Activated naive CD8-positive, alpha-beta T cell treated with anti-CD3 and anti-CD28 coated beads, Interleukin-2, amount 10 ng/mL, durations not matched to agents 7 days and 5 days (primary cell): ENCODE data around the gene MAP4K1. TPM values are rescaled to one million over a fixed set of nuclear protein-coding genes. Genes with fewer than 3 reads are reported as not detected.

Source experiments
- ATAC-seq: fragments of 150-1000 bp; cut with Tn5 transposase; one replicate; pipeline ENCODE4 v1.10.0; 2021; ENCODE audit warnings: low read depth, moderate library complexity
- POLR2A ChIA-PET: fragments of 350-600 bp; sonication (Branson Sonifier 250); formaldehyde crosslinking; loops from one replicate; lab custom pipeline; 2021; ENCODE audit warnings: antibody characterized with exemption; lab: Charles Lee
- DNase-seq: peaks from one replicate; pipeline ENCODE4 v3.0.0; 2021
- H3K27ac Mint-ChIP-seq: one replicate; pipeline ENCODE4 v1.8.0; 2022; ENCODE audit warnings: mild to moderate bottlenecking, mixed read lengths
- H3K27me3 Mint-ChIP-seq: one replicate; pipeline ENCODE4 v1.8.0; 2022; ENCODE audit warnings: mild to moderate bottlenecking, moderate library complexity, mixed read lengths
- H3K36me3 Mint-ChIP-seq: one replicate; pipeline ENCODE4 v1.8.0; 2021; ENCODE audit warnings: mild to moderate bottlenecking, mixed read lengths
- H3K4me1 Mint-ChIP-seq: one replicate; pipeline ENCODE4 v1.8.0; 2021; ENCODE audit warnings: mixed read lengths
- H3K4me3 Mint-ChIP-seq: one replicate; pipeline ENCODE4 v1.8.0; 2022; ENCODE audit warnings: mild to moderate bottlenecking, moderate library complexity, mixed read lengths
- H3K9me3 Mint-ChIP-seq: one replicate; pipeline ENCODE4 v1.8.0; 2021; ENCODE audit warnings: mixed read lengths
- total RNA-seq, 2 experiments: library from RNA; stranded (reverse); gene quantifications; one replicate each; pipeline ENCODE4 v1.2.3, GENCODE V29; 2021

The MAP4K1 gene
- total RNA-seq, 2 experiments from 2014 or later = 299 to 313 TPM

DNA sequence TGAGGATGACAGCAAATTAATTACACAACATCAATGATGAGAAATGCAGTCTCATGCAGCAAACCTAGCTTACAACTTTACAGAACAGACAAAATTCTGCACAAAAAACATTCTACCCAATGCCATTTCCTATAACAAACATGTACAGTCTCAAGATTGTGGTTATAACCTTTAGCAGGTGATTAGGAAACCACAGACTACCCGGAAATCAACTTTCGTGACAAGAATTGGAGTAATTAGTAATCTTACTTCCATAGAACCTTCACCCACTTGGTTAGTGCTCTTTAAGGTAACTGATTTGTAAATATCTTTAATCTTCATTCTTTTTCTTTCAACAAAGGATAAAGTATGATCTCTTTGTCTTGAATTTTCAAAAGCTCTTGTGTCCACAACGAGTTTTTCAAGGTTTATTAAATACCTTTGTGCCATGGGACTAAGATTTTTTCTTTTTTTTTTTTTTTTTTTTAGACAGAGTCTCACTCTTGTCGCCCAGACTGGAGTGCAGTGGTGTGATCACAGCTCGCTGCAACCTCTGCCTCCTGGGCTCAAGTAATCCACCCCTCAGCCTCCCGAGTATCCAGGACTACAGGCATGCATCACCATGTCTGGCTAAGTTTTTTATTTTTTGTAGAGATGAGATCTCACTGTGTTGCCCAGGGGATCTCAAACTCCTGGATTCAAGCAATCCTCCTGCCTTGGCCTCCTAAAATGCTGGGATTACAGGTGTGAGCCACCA is 78.8 kb downstream of the MAP4K1 start:
- Mint-ChIP-seq H3K36me3 (peaks cover 14% of the 10 kb centered on the region), H3K4me1 (peaks cover 22% of the 10 kb centered on the region), H3K27ac (peak overlapping the region; percentile 91), H3K9me3 (peaks cover 17% of the 10 kb centered on the region), H3K27me3 (peaks cover 16% of the 10 kb centered on the region), H3K4me3 (peak overlapping the region; percentile 69)
- no peak for DNase-seq
- POLR2A ChIA-PET = interaction anchor here (0.6 to 1.6 kb wide), 8 partner anchors 9 to 310 kb away, joined by 3 to 5 read pairs (median 3); partner anchors contain the start of genes ECH1, EIF3K and MAP4K1
- peak; percentile 88 for ATAC-seq

DNA sequence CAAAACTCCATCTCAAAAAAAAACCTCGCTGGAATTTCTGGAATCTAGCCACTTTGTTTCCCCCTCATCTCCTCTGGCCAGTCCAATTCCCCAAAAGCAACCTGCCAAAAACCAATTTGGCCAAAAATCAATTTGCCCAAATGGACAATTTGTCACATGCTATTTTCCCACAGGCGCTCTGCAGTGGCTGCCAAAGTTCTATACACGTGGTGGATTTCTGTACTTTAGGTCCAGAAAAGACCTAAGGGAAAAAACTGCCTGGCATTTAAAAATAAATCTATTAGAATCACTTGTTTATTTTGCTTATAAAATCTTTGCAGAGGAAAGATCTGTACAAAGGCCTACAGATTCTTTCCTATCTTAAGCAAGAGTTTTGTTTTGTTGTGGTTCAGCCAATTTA is 79.4 kb downstream of the MAP4K1 start:
- Mint-ChIP-seq H3K4me1 (peaks cover 20% of the 10 kb centered on the region), H3K9me3 (peaks cover 17% of the 10 kb centered on the region), H3K36me3 (peaks cover 14% of the 10 kb centered on the region), H3K27ac (peak overlapping the region; percentile 91), H3K27me3 (peaks cover 18% of the 10 kb centered on the region), H3K4me3 (peak overlapping the region; percentile 69)
- no peak for DNase-seq
- no peak for ATAC-seq
- POLR2A ChIA-PET = interaction anchor here (0.7 to 1.6 kb wide), 3 partner anchors 9 to 80 kb away, joined by 3 to 5 read pairs (median 3); partner anchors contain the start of genes EIF3K and MAP4K1

Other genes with a start within 250 kb of the MAP4K1 start
- gene PSMD8, start 243.4 kb downstream of the MAP4K1 start, total RNA-seq = 100 to 1,000 TPM; 127 to 131 TPM
- gene GGN, start 229.9 kb downstream of the MAP4K1 start, total RNA-seq = not detected
- gene SPRED3, start 229.3 kb downstream of the MAP4K1 start, total RNA-seq = 1 to 10 TPM; 1.8 to 2.6 TPM
- gene FAM98C, start 214.9 kb downstream of the MAP4K1 start, total RNA-seq = 10 to 100 TPM; 32.5 to 37.7 TPM
- gene RASGRP4, start 191.7 kb downstream of the MAP4K1 start, total RNA-seq = under 1 TPM; 0.31 to 0.80 TPM
- 1 to 10 TPM; 2.9 to 3.5 TPM for gene RYR1, start 184.3 kb downstream of the MAP4K1 start, total RNA-seq
- gene EIF3K, start 1.2 kb upstream of the MAP4K1 start, total RNA-seq = 100 to 1,000 TPM; 307 to 308 TPM
- 100 to 1,000 TPM; 236 to 252 TPM for gene ACTN4, start 29.7 kb upstream of the MAP4K1 start, total RNA-seq
- gene CAPN12, start 126.5 kb upstream of the MAP4K1 start, total RNA-seq = 10 to 100 TPM; 22.7 to 26.4 TPM
- not detected for gene LGALS7, start 155.6 kb upstream of the MAP4K1 start, total RNA-seq
- gene LGALS7B, start 171.2 kb upstream of the MAP4K1 start, total RNA-seq = not detected
- gene LGALS4, start 195.0 kb upstream of the MAP4K1 start, total RNA-seq = 1 to 10 TPM; 3.8 to 4.0 TPM
- 100 to 1,000 TPM; 184 TPM for gene ECH1, start 213.8 kb upstream of the MAP4K1 start, total RNA-seq
- 100 to 1,000 TPM; 441 to 455 TPM for gene HNRNPL, start 232.0 kb upstream of the MAP4K1 start, total RNA-seq